DMS114 treated with DMSO at 0.1 percent for 48 hours (cell line): ENCODE data around the gene VGLL1.

Experiments used
- DNase-seq: peaks from one replicate; lab custom pipeline; 2025; ENCODE audit not compliant: unreplicated experiment; lab: John Stamatoyannopoulos, UW

The VGLL1 gene

GRCh38 chrX:136551410-136551809, 19.4 kb downstream of the VGLL1 start:
- no peak for DNase-seq

DNA sequence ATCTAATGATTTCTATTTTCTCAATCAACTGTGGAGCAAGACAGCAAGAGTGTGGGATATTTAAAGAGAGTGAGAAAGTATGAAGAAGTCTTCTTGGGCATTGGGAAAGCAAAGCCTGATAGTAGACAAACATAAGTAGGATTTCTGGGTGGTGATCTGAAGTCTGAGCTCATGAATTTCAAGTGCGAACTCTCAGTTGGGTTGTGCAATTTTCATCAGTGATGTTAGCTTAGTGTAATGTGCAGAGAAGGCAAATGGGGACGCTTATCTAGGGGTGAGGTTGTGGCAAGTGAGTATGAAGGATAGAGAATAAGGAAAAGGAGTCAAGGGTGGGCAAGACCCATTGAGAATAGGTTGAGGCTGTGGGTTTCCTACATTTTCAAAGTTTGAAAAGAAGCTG, 23.7 kb downstream of the VGLL1 start:
- DNase-seq, result no peak

GRCh38 chrX:136572030-136572429, 40.0 kb downstream of the VGLL1 start:
- DNase-seq, result no peak

DNA sequence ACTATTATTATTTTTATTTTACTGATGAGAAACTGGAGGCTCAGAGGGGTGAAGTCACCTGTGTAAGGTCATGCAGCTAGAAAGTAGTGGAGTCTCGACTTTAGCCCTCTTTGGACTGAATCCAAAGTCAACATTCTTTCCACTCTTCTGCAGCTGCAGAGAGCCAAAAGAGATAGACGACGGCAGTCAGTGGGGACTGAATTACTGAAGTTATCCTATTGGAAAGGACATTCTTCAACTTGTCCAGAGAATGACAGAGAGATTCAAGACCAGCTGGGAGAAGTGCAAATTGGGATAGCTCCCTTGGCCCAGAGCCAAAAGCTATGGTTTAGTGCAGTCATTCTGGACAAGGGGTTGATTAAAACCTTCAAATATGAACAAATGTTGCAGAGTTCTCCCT, 42.5 kb downstream of the VGLL1 start:
- DNase-seq, result no peak

GRCh38 chrX:136577552-136577951, 45.5 kb downstream of the VGLL1 start:
- DNase-seq, result no peak

GRCh38 chrX:136580316-136580715, 48.3 kb downstream of the VGLL1 start:
- no peak for DNase-seq

DNA sequence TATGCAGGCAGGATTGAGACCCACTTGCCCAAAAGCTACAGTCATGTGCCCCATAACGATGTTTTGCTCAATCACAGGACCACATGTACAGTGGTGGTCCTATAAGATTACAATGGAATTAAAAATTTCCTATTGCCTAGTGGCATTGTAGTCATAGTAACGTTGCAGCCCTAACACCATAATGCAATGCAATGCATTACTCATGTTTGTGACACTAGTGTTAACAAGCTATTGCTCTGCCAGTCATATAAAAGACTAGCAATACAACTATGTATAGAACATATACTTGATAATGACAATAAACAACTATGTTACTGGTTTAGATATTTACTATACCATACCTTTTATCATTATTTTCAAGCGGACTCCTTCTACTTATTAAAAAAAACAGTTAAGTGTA, 50.6 kb downstream of the VGLL1 start:
- DNase-seq, result no peak

GRCh38 chrX:136584545-136584944, 52.5 kb downstream of the VGLL1 start:
- no peak for DNase-seq

- no peak for DNase-seq
Observed at GRCh38 chrX:136585262-136585661, 53.2 kb downstream of the VGLL1 start.

DNA sequence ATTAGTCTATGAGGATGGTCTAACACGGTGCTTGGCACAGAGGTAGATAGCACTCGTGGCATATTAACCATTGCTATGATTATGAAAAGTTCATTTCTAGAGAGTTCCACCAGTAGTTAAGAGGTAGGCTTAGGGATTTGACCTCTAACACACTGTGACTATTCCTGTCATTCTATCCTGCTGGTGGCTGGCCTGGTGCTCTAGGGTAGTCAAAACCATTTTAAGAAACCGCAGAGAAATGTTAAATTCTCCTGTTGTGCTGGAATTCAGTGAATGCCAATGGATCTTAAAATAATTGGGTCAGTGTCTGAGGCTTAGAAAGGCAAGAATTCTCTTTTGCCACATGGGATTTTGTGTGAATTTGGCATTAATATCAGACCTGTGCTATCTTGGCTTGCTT, 53.9 kb downstream of the VGLL1 start:
- DNase-seq, result no peak

DNA sequence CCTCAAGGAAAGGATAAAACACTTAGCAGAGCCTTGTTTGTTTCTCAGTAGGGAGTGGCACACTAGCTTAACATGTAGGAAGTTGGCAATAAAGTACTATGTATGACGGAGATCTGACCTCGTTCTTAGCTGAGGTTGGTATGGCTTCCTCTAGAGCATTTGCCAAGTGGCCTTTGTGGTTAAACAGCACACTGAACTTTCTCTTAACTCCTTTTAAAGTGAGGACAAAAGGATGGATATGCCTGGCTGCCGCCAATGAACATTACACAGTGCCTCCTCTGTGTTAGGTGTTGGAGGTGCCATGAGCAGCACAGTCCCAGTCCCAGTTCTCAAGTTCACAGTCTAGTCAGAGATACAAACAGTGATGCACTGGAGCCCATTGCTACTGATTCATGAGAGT, 54.4 kb downstream of the VGLL1 start:
- DNase-seq, result no peak

GRCh38 chrX:136587532-136587931, 55.5 kb downstream of the VGLL1 start:
- no peak for DNase-seq

DNA sequence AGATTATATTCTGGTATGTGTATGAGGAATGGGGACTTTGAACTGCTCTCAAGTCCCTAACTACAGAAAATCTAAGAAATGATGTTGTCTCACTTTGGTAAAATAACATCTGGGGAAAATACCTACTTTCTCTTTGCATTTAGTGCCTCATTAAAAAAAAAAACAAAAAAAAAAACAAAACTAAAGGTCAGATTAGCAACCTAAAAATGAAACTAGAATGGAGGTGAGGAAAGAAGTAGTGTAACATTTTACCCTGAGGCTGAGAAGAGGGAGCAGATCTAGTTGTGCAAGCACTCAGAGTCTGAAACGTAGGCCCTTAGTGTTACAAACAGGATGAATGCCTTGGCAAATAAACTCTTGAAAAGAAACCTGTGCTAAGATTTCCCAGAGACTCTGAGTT, 56.0 kb downstream of the VGLL1 start:
- no peak for DNase-seq

DNA sequence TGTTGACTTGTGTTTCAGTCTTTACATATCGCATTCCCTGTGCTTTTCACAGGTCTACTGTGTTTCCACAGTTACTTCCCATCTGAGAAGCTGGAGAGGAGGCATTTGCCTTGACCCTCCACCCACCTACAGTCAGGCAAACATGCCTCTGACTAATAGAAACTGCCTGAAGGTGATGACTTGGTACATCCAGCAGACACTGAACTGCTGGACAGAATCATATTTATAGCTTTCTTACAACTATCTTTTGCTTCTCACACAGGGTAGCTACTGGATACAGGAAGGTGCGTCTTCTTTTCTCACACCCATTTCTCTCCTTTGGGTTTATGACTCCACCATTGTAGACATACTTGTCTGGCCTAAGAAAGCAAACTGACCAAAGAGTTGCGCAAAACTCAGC, 58.0 kb downstream of the VGLL1 start:
- no peak for DNase-seq

DNA sequence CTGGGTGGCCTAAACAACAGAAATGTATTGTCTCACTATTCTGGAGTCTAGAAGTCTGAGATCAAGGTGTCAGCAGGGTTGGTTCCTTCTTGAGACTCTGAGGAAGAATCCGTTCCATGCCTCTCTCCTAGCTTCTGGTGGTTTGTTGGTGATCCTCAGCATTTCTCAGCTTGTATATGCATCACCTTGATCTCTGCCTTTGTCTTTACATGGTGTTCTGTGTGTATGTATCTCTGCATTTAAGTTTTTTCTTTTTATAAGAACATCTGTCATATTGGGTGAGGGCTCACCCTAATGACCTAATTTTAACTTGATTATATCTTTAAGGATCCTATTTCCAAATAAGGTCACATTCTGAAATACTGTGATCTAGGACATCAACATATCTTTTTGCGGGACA, 65.3 kb downstream of the VGLL1 start:
- DNase-seq, result no peak

- no peak for DNase-seq
Observed at GRCh38 chrX:136597954-136598353, 65.9 kb downstream of the VGLL1 start.

DNA sequence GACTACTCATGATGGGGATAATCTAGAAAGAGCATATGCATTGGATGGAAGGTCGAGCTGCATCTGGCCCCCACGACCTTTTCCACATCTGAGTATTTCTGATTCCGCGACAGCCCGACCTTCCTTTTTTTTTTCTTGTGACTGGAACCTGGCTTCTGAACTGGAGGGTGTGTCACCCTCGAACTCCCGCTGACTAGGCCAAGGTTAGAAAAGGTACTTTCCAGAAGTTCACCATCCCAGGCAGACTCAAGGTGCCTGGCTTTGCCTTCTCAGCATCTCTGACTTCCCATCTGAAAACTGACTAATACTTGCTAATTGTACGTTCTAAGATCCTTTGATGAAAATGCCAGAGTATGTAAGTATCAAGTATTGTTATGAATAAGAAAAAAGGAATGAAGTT, 66.6 kb downstream of the VGLL1 start:
- no peak for DNase-seq

GRCh38 chrX:136600059-136600458, 68.0 kb downstream of the VGLL1 start:
- no peak for DNase-seq
